Fibroblast of villous mesenchyme (primary cell): ENCODE measurements around the gene SNX27. TPM values are rescaled to one million over a fixed set of nuclear protein-coding genes. Genes with fewer than 3 reads are reported as not detected.

Experiments used
- DNase-seq: peaks from one replicate; pipeline ENCODE4 v3.0.0-alpha.2; 2010; ENCODE audit warnings: low read depth
- H3K4me3 ChIP-seq: 2 replicates; pipeline ENCODE4 v1.5.1; 2011; ENCODE audit warnings: low read depth, mild to moderate bottlenecking, low read length
- CTCF ChIP-seq: IDR thresholded peaks from 2 replicates; pipeline ENCODE4 v1.5.1; 2012; ENCODE audit warnings: low read depth, mild to moderate bottlenecking, low read length; ENCODE audit not compliant: insufficient read depth
- total RNA-seq: library from RNA; depleted of rRNA; stranded (reverse); fragments of >200 nt; gene quantifications from 2 replicates; pipeline ENCODE4 v1.2.3, GENCODE V29; 2012

SNX27 gene
- 26.7 and 34.5 TPM in 2 replicates for total RNA-seq

DNA sequence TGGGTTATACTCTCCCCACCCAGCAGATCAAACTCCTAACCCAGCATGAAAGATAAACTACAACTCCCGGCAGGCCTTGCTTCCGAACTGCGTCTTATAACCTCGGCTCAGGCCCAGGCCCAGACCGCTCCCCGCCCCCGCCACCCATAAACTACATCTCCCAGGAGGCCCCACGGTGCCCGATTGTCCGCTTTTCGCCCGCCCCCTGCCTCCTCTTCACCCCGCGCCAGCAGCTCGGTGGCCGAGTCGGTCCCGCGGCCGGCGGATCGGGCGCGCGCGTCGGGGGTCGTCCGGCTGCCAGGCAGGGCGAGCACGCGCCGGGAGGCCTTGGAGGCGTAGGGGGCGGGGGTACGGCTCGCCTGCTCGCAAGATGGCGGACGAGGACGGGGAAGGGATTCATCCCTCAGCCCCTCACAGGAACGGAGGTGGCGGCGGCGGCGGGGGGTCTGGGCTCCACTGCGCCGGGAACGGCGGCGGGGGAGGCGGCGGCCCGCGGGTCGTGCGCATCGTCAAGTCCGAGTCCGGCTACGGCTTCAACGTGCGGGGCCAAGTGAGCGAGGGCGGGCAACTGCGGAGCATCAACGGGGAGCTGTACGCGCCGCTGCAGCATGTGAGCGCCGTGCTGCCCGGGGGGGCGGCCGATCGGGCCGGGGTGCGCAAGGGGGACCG is at the start of gene SNX27:
Gene SNX27, plus strand, starts transcription at position 219 of the 669 bp plus-strand sequence. Its CDS starts 152 bp downstream, at position 371.
- peak within 1 kb of the TSS; percentile 89 for H3K4me3 ChIP-seq
- TF ChIP-seq CTCF = no peak
- peak; percentile 93 for DNase-seq

DNA sequence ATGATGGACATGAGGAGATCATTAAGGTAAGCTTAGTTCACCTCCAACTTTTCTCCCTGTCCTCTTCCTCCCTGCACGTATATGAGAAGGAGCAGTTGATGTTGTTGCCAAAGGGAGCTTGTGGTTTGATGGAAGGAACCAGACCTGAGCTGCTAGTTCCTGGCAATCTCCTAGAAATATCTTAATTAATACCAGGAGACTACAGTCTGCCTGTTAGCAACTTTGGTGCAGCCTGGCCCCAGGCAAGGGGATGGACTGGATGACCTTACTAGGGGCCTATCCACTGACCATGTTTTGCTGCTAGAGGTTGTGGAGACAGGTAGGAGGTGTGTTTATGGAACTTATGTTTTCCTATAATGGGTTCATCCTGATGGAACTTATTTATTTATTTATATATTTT is 49.2 kb upstream of the SNX27 start:
- H3K4me3 ChIP-seq = no peak overlapping the region
- DNase-seq = no peak
- TF ChIP-seq CTCF = no peak

DNA sequence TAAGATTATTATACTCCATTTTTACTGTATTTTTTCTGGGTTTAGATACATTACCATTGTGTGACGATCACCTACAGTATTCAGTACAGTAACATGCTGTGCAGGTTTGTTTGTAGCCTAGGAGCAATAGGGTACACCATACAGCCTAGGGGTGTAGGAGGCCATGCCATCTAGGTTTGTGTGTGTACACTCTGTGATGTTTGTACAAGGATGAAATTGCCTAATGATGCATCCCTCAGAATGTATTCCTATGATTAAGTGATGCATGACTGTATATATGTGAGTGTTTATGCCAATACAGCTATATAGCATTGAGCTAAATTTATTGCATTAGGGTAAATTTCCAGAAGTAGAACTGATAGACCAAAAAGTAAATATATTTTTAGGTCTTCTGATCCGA is 48.5 kb upstream of the SNX27 start:
- no peak for TF ChIP-seq CTCF
- DNase-seq = no peak
- H3K4me3 ChIP-seq = no peak overlapping the region

GRCh38 chr1:151565502-151566189 is 46.2 kb upstream of the SNX27 start:
- no peak for DNase-seq
- H3K4me3 ChIP-seq = no peak overlapping the region
- no peak for TF ChIP-seq CTCF

DNA sequence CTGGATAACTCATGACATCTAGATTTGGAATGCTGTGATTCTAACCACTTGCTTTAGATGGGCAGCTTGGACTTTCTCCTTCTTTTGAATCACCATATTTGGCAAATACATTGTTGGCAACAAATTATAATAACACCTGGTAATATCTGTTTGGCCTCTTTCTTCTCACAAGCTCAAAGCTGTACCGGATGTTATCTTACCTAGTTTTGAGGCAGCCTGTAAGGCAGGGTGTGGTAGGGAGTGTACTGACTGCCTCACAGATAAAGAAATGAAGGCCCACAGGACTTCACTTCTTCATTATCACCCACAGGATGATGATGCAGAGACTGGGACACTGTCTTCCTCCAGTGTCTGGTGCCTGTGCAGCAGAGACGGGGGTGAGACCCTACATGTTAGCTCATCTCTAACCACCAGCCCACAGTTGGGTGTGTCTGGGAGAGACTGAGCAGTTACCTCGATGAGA is 43.2 kb upstream of the SNX27 start:
- H3K4me3 ChIP-seq = no peak overlapping the region
- no peak for DNase-seq
- TF ChIP-seq CTCF = no peak

- no peak for TF ChIP-seq CTCF
- no peak for DNase-seq
- no peak overlapping the region for H3K4me3 ChIP-seq
These were observed 41.0 kb upstream of the SNX27 start for GRCh38 chr1:151570819-151571218.
